HG03025 (cell line): ENCODE results near the gene OXGR1.
"Not testable (repeated sequence)": the region's sequence is repeated elsewhere in the genome, so short reads cannot be mapped to it uniquely, and the experiment has no call there.

Experiments
- ATAC-seq: cut with Tn5 transposase; IDR thresholded peaks from one replicate; pipeline ENCODE4 v1.9.1; 2021; ENCODE audit warnings: mild to moderate bottlenecking, moderate library complexity; ENCODE audit not compliant: unreplicated experiment, low FRiP score

OXGR1 gene

DNA sequence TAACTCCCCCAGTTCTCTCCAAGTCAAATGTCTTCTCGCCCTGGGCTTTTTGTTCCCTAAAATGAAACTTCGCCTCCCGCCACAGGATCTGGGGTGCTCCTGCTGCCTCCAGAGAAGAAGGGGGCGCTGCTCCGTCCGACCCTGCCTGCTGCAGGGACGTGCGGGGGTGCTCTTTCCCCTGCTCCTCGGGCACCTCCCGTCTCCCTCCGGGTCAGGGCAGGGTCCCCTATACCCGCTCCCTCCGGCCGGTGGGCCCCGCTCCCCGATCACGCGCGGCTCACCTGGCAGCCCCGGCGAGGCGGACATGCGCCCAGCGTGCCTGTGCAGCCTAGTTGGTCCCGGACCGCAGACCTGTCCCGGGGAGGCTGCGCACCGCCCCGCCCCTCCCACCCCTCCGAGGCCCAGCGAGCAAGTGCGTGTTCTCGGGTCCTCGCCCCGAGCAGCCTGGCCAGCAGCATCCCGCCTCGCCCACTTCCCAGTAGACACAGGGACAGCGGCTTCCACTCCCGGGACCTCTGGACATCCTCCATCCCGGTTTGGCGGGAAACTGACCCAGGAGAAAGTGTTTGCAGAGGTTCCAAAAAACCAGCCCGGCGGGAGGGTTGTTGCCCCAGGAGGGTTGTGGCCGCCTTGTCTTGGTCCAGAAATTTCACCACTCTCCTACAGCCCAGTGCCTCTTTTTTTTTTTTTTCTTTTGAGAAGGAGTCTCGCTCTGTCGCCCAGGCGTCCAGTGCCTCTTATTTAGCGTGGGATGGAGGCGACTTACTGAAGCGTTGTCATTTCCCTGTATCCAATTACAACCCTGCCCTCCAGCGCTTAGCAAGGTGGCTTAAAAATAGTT, at the start of gene OXGR1:
TSS of gene OXGR1 (minus strand) at position 460 of the 841 bp plus-strand sequence. CDS start 6,717 bp downstream, outside the sequence.
- no peak for ATAC-seq

DNA sequence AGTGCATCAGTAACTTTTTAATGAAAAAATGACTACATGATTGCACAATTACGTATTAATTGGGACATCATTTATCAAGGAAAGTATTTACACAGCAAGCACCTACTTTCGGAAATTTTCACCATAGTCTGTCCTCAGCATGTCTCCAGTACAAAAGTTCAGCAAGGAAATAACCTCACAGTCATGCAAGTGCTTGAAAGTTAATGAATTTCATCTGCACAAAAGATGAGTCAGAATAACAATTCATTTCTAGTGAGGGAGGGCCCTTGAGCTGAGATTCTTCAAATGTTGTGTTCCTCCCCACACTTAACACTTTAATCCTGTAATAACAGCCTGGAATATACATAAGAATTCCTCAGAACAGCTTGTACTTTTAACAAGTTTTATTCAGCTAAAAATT, 49.0 kb upstream of the OXGR1 start:
- ATAC-seq: no peak

DNA sequence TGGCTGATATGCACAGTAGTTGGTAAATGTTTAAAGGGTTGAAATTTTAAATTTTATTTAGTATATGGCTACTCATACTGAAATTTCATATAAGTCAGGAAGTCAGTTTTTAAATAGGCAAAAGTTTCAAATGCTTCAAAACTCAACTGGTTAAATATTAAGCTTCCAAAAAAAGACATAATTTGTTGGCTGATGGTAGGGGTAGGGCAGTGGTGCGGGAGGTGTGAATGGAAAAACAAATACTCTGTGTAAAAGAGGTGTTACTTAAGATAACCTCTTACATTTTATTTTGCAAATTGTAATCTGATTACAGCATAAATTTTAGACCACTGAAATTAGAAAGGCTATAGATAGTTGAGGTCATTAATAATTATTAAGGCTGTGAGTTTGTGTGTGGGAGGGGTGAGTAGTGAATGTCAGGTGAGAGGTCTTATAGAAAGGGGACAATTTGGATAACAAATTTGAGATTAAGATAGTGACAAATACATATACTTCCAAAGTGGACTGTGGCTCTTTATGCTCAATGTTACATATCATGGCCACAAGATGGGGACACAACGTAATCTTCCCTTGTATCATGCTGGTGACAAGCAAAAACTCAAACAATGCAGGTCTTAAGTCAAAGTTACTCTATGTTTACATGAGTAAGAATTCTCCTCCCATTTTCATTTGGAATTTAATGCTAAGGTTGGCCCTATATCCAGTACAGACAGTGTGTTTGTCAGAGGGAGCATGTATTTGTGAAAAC, 36.6 kb upstream of the OXGR1 start:
- no peak for ATAC-seq

DNA sequence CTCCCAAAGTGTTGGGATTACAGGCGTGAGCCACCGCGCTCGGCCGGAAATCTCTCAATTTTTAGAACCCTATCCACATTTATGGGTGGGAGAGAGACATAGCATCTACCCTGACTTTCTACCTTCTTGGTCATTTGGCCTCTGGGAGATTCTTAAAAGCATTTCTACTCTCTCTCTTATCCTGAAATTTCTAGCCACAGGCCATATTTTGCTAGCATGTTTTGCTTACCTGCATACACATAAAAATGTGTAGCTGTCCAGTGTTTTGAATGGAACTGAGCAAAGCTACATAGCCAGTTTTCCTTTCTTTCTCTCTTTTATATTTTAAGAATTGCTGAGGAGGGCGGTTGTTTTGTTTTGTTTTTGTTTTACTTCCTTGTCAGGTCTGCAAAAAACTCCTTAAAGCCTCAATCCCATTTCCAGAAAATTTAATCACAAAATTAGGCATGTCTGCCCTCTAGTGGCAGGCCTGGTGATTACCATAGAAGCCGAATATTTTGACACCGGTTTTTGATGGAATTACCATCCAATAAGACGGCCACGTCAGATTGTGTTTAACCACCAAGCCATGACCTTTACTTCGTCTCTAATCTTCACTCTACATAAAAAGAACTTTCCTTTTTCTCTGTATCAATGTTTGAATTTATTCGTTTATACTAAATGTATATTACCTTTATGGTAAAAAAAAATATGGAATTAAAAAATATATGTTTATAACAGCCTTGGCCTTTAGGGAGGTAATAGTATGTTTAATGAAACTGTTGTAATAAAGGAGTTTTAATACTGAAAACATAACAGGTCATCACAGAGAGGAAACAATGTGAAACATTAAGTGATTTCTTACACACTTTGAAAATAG, 34.4 kb upstream of the OXGR1 start:
- no peak for ATAC-seq

DNA sequence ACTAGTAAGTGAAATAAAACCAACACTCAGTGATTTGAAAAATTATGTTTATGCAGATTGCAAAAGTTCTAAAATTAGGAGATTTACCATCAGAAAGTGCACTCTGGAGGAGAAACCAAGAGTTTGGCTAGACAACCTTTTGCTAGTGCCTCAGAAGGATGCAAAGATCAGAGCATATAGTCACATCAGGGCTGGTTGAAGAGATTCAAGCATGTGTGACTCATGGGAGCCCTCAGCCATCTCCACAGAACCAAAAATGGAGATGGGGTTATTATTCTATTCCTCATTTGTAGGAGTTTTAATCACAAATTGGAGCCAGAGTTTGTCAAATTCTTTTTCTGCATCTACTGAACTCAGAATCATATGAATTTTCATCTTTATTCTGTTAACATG, 32.9 kb upstream of the OXGR1 start:
- no peak for ATAC-seq

DNA sequence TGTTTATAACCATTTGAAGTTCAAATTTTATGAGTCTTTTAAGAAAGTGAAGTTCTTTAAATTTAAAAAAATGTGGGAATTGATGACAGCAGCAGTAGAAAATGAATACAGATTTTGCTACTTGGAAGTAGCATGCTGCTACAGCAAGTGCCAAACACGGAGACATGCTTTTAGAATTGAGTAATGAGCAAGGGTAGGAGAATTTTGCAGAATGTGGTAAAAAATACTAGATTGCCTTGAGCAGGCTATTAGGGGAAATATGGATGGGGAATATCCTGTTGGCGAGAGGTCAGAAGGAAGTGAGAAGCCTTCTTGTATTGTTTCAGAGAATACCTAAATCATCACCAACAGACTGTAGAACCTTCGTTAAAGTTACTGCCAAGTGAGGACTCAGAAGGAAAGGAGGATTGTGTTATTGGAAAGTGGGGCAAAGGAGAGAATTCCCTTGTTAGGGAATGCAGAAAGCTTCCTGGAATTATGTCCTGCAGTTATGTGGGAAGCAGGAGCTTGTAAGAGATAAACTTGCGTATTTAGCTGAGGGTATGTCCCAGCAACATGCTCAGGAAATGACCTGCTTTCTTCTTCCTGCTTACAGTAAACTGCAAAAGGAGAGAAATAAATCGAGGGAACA, 32.4 kb upstream of the OXGR1 start:
- no peak for ATAC-seq

DNA sequence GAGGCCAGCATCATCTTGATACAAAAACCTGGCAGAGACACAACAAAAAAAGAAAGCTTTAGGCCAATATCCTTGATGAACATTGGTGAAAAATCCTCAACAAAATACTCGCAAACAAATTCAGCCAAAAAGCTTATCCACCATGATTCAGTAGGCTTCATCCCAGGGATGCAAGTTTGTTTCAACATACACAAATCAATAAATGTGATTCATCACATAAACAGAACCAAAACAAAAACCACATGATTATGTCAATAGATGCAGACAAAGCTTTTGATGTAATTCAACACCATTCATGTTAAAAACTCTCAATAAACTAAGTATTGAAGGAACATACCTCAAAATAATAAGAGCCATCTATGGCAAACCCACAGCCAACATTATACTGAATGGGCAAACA, 29.5 kb upstream of the OXGR1 start:
- ATAC-seq: not testable (repeated sequence)

DNA sequence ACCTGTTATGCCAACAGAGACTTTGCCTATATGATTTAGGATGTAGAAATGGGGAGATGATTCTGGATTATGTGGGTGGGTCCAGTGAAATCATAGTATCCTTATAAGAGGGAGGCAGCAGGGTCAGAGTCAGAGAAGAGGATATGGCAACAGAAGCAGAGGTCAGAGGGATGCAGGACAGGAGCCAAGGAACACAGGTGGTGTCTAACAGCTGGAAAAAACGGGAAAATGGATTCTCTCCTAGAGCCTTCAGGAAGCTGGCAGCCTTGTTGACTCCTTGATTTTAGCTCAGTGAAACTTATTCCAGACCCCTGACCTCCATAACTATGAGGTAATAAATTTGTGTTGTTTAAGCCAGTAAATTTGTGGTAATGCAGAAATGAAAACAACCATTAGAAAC, 28.8 kb upstream of the OXGR1 start:
- no peak for ATAC-seq

DNA sequence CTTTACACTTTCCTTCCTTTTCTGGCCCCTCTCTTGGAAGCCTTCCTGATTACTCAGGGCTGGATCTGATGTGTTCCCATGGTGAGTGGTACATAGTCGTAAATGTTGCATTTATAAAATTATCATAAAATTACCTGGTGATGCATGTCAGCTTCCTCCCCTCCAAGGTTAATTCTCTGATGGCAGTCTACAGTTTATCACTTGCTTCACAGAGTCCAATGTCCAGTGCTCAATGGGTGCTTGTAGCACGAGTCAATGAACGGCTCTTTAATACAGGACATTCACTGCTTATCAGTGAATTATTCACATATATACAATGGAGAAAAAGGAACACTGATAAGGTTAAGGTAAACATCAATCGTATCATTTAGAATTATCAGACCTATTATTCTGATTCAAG, 27.0 kb upstream of the OXGR1 start:
- no peak for ATAC-seq

DNA sequence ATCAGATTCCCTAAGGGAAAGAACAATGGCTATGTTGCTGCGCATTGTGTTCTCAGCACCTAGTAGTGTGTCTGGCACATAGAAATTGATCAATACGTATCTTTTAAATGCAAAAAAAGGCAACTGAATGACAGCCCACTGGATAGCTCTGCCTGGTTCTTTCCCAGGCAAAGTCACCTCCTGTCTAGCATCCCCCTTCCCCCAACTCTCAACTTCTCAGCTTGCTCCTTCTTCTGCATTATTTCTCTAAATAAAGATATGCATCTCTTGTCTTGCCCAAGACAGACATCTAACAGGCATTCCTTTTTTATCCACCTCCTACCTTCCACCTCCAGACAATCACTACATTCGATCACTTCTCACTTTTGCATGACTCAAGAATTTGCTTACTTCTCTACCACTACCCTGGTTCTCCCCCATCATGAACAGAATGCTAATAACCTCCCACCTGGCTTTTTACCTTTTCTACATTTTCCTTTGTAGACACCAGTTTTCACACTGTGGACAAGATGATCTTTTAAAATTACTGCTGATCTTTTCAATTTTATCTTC, 26.5 kb upstream of the OXGR1 start:
- ATAC-seq: no peak

DNA sequence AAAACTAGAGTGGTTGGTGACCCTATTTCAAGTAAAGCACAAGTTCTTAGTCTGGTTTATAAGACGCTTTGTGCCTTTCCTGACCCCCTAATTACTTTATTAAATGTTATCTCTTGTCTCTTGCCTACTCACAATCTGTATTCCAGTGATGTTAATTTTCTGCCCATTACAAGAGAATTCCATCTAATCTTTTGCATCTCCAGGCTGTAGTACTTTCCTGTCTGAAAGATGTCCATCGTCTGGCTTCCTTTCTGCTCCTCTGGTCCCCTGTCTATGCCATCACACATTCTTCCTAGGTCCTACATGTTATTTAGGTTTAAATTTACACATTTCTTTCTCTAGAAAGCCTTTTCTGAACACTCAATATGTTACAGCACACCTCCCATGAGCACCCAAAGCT, 25.9 kb upstream of the OXGR1 start:
- no peak for ATAC-seq

DNA sequence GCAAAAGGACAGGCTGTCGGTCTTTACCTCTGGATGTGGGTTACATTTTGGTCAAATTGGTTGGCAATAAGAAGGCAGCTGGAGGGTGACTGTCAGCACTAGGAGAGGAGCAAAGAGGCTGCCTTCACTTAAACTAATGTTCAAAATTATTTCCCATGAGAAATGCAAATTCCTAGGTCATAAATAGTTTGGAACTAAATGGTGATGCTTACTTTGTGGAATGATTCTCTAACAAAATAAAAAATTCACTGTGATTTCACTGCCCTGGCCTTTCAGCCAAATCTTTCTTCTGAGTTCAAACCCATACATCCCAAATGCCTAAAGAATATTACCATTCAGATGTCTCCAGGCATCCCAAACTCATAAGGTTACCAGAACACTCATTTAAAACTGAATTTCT, 25.0 kb upstream of the OXGR1 start:
- ATAC-seq: no peak

DNA sequence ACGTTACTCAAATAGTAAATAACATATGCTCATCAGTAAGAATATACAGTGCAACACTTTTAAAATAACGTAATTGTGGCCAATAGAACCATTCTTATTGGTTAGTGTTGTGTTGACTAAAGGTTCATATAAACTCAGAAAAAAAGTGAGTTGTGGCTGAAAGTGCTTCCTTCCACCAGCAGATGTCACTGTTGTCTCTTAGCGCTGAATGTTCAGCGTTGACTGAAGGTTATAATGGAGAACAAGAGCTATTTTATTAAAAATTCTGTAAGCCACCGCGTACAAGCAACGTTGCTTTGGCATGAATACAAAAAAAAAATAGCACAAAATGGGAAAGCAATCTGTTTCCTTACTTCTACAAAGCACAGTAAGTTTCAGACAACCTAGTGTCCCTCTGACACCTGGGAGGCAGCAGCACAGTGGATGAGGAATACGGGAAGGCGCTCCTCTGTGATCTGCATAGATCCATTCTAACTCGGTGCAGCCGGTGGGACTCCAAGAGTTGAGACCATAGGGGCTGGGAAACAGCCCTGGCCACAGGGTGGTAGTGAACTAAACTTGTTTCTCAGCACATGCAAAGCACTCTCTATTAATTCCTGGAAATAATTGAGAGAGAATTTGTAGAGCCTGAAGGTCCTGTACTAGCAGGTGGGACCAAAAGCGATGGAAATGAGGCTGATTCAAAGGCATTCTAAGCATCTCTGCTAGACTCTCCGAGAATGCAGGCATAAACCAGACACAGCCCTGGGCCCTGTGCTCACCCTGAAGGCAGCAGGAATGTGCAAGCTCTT, 23.9 kb upstream of the OXGR1 start:
- peak; percentile 94 for ATAC-seq

DNA sequence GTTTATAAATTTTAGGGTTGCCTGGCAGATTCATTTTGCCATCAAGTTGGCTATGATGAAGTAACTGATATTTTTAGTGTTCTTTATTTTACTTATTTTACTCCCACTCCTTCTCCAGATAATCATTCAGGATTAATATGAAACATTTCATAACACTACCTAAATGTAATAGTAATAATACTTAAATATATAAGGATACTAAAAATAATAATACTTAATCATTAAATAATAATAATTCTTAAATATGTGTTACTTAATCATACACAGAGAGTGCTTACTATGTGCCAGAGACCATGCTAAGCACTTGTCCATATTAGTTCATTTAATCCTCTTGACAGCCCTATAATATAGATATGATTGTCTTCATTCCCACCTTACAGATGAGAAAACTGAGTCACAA, 23.0 kb upstream of the OXGR1 start:
- ATAC-seq: no peak

DNA sequence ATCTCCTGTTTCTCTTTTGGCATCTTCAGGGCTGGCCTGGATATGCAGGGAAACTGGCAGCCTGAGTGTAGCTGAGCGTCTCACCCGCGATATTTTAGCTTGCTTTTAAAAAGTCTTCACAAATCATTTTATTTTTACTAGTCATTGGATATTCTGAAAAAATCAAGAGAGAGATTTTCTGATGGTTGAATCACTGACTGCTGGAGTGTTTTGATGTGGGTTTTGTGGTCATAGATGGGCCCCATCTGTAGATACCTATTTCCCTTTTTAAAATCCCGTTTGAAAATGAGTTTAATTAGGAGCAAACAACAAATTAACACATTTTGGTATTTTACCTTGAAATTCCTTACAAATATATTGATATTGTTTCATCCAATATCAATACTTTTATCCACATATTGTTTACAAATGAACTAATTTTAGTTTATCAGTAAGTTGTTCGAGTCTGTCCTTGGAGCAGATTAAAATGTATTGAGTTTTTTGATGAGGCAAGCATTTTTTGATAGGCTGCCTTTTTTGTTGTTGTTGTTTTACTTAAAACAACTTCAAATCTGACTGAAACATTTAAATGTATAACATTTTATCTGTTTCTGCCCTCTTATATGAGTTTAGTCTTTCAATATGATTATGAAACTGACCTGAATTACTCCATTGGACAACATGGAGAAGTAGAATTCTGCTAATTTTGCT, 21.5 kb upstream of the OXGR1 start:
- ATAC-seq: no peak

DNA sequence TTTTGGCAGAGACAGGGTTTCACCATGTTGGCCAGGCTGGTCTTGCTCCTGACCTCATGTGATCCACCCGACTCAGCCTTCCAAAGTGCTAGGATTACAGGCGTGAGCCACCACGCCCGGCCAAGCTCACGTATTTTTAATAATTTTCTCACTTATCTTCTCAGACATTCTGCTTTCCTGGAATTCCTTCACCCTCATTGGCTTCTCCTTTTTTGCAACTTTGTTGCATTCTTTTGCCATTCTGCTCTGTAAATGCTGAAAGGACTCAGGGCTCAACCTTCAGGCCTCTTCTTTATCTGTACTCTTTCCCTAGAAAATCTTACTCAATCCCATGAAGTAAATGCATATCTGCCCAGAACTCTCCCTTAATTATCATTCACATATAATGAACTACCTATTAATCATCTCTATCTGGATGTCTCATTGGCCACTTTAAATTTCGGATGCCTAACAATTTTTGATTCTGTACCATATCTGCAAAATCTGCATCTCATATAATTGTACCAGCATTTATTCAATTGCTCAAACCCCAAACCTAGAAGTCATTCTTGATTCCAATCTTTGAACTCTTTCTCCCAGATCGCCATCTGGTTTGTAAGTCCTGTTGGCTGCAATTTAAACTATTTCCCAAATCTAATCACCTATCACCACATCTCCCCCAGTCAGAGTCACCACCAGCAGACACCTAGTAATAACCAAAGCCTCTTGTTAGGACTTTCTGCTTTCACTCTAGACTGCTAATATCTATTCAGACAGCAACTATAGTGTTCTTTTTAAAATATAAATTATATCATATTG, 18.2 kb upstream of the OXGR1 start:
- no peak for ATAC-seq

DNA sequence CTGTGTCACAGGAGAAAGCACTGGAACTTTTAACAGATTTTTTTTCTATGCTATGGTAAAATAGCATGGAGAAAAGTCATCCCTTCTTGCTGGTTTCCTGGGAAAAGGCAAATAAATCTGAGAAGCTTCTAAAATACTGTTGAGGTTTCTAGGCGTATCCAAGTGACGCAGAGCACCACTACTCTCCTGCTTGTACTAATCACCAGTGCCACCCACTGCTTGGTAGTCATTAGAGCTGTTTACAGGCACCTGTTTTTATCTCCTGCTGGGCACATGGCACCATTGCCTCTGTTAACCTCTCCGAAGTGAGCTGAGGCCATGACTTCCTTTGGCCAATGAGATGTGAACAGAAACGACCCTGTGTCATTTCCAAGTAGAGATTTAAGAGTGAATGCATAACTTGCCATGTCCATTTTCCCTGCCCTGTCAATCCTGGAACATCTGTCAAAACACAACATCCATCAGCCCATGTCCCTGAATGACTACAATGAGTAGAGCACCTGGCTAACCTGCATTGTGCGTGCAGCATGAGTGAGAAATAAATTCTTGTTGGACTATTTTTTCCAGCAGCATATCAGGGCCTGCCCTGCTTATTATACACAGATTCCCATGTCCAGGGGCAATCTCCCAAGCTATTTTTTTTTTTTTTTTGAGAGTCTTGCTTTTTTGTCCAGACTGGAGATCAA, 17.3 kb upstream of the OXGR1 start:
- ATAC-seq: no peak

DNA sequence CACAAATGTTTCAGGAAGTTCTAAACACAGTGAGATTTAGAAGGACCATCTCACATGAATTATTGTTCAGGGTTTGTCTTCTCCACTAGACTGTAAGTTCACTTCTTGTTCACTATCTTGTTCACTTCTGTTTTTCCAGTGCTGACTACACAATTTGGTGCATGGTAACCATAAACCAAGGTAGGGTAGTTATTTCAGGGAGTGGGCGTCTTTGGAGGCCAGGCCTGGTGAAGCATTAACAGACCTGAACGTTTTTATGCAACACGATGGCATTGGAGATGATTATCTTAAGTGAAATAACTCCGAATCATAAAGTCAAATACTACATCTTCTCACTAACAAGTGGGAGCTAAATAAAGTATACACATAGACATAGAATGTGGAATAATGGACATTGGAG, 14.4 kb upstream of the OXGR1 start:
- no peak for ATAC-seq
